ENCODE results near the gene PPIH.

The PPIH gene

GRCh38 chr1:42639116-42639515 is 19.1 kb upstream of the PPIH start:
- no peak for TF ChIP-seq RAD21 (IDR thresholded peaks at IDR 0.05; ENCODE audit: low read depth)

GRCh38 chr1:42646056-42646455 is 12.2 kb upstream of the PPIH start:
- TF ChIP-seq TAF1 (IDR thresholded peaks at IDR 0.05; ENCODE audit: low read depth) (no peak), CREB1 (IDR thresholded peaks at IDR 0.05; ENCODE audit: low read depth) (no peak), MAX (IDR thresholded peaks at IDR 0.05) (no peak), CEBPB (IDR thresholded peaks at IDR 0.05) (no peak), NFIC (IDR thresholded peaks at IDR 0.05) (no peak), REST (IDR thresholded peaks at IDR 0.05; ENCODE audit: low read depth) (no peak), ZBTB7A (IDR thresholded peaks at IDR 0.05; ENCODE audit: low read depth) (no peak), EP300 (IDR thresholded peaks at IDR 0.05; ENCODE audit: borderline replicate concordance) (no peak), YY1 (IDR thresholded peaks at IDR 0.05; ENCODE audit: low read depth) (no peak), FOXM1 (IDR thresholded peaks at IDR 0.05; ENCODE audit: borderline replicate concordance, low read depth) (no peak), TEAD4 (IDR thresholded peaks at IDR 0.05) (no peak), TCF12 (IDR thresholded peaks at IDR 0.05; ENCODE audit: low read depth) (no peak), RAD21 (IDR thresholded peaks at IDR 0.05; ENCODE audit: low read depth) (no peak), USF1 (IDR thresholded peaks at IDR 0.05) (no peak), EGR1 (IDR thresholded peaks at IDR 0.05) (no peak)

GRCh38 chr1:42657201-42657600 is 1.0 kb upstream of the PPIH start:
- TF ChIP-seq TEAD4 (IDR thresholded peaks at IDR 0.05) = no peak
- TF ChIP-seq USF1 (IDR thresholded peaks at IDR 0.05) = no peak
- no peak for TF ChIP-seq YY1 (IDR thresholded peaks at IDR 0.05; ENCODE audit: low read depth)
- TF ChIP-seq CEBPB (IDR thresholded peaks at IDR 0.05) = no peak
- TF ChIP-seq ZBTB7A (IDR thresholded peaks at IDR 0.05; ENCODE audit: low read depth) = no peak
- no peak for TF ChIP-seq RAD21 (IDR thresholded peaks at IDR 0.05; ENCODE audit: low read depth)

- TF ChIP-seq EGR1 (IDR thresholded peaks at IDR 0.05) = no peak
Observed at GRCh38 chr1:42658877-42659337, 684 bp downstream of the PPIH start.

- TF ChIP-seq REST (IDR thresholded peaks at IDR 0.05; ENCODE audit: low read depth) (no peak), EGR1 (IDR thresholded peaks at IDR 0.05) (no peak), TAF1 (IDR thresholded peaks at IDR 0.05; ENCODE audit: low read depth) (no peak), NFIC (IDR thresholded peaks at IDR 0.05) (no peak), YY1 (IDR thresholded peaks at IDR 0.05; ENCODE audit: low read depth) (no peak), FOXM1 (IDR thresholded peaks at IDR 0.05; ENCODE audit: borderline replicate concordance, low read depth) (no peak), TEAD4 (IDR thresholded peaks at IDR 0.05) (no peak), USF1 (IDR thresholded peaks at IDR 0.05) (no peak), CEBPB (IDR thresholded peaks at IDR 0.05) (no peak), ZBTB7A (IDR thresholded peaks at IDR 0.05; ENCODE audit: low read depth) (no peak), CREB1 (IDR thresholded peaks at IDR 0.05; ENCODE audit: low read depth) (no peak), TCF12 (IDR thresholded peaks at IDR 0.05; ENCODE audit: low read depth) (no peak), MAX (IDR thresholded peaks at IDR 0.05) (no peak), RAD21 (IDR thresholded peaks at IDR 0.05; ENCODE audit: low read depth) (no peak), EP300 (IDR thresholded peaks at IDR 0.05; ENCODE audit: borderline replicate concordance) (no peak)
Observed at GRCh38 chr1:42660907-42661500, 2.8 kb downstream of the PPIH start.

- TF ChIP-seq TEAD4 (IDR thresholded peaks at IDR 0.05) (peak; percentile 77), NFIC (IDR thresholded peaks at IDR 0.05) (no peak), CREB1 (IDR thresholded peaks at IDR 0.05; ENCODE audit: low read depth) (no peak), MAX (IDR thresholded peaks at IDR 0.05) (peak; percentile 64), EP300 (IDR thresholded peaks at IDR 0.05; ENCODE audit: borderline replicate concordance) (no peak), EGR1 (IDR thresholded peaks at IDR 0.05) (no peak), REST (IDR thresholded peaks at IDR 0.05; ENCODE audit: low read depth) (no peak), ZBTB7A (IDR thresholded peaks at IDR 0.05; ENCODE audit: low read depth) (no peak)
Observed at GRCh38 chr1:42669936-42670335, 11.7 kb downstream of the PPIH start.

Data from Ishikawa (cell line).